ENCODE measurements around the gene GRIN2A.

DNA sequence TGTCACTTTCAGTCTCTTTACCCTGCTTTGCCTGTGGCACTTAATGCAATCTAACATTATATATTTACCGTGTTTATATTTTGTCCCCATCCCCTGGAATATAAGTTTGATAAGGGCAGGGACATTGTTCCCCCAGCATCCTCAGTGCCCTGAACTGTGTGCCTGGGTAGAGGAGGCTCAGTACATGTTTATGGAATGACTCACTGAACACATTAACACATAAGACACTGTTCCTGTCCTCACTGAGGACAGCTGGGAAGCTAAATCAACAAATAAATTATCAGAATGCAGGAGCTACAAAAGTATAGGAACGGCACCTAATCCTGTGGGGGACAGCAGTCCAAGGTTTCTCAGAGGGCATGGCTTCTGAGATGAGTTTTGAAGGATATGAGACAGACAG is 27.8 kb downstream of the GRIN2A start:
- TF ChIP-seq EZH2 (IDR thresholded peaks at IDR 0.05; ENCODE audit: insufficient read depth, poor library complexity, severe bottlenecking) = no peak
- TF ChIP-seq EZH2phosphoT487 (IDR thresholded peaks at IDR 0.05; ENCODE audit: insufficient read depth, low read depth) = no peak

All from GM23248 (cell line).